Vagina (tissue), 2 donors: ENCODE measurements around the gene TMEM135.

Source experiments
- CTCF ChIP-seq, 3 experiments: fragments of 450-650 bp in 2 of 3; fragments of 200-600 bp in 1 of 3; sonication (generic) in 1 of 3; IDR thresholded peaks; one replicate each; pipeline ENCODE4 v1.5.1; 2017 to 2019; ENCODE audit warnings: antibody characterized with exemption in 3 of 3, mild to moderate bottlenecking in 2 of 3, moderate library complexity in 2 of 3
- POLR2AphosphoS5 ChIP-seq, 2 donors: sonication (generic); formaldehyde crosslinking; IDR thresholded peaks; one replicate each; pipeline ENCODE4 v1.9.0; 2017; ENCODE audit warnings: antibody characterized with exemption in 2 of 2, mild to moderate bottlenecking in 2 of 2, low read depth in 1 of 2; ENCODE audit not compliant: insufficient read depth in 1 of 2

- TF ChIP-seq POLR2AphosphoS5 (IDR thresholded peaks at IDR 0.05; ENCODE audit: insufficient read depth in 1 of 2, low read depth in 1 of 2) = no peak
- TF ChIP-seq CTCF (IDR thresholded peaks at IDR 0.05) = no peak
Measured at GRCh38 chr11:87005569-87005921, 32.2 kb upstream of the TMEM135 start.
